ENCODE data around the gene DLGAP4.

- no peak for TF ChIP-seq ZBTB33 (IDR thresholded peaks at IDR 0.05)
- TF ChIP-seq EP300 (IDR thresholded peaks at IDR 0.05; ENCODE audit: borderline replicate concordance in 1 of 2, control insufficient read depth in 1 of 2, low read depth in 2 of 2, low read length in 2 of 2) = no peak
- no peak for TF ChIP-seq CEBPB (IDR thresholded peaks at IDR 0.05; ENCODE audit: borderline replicate concordance in 1 of 2, low read depth in 2 of 2, low read length in 2 of 2)
- TF ChIP-seq SIN3A (IDR thresholded peaks at IDR 0.05; ENCODE audit: low read depth, low read length) = no peak
- no peak; a peak in 1 of 6 replicates for TF ChIP-seq CTCF (IDR thresholded peaks at IDR 0.05 in 2 of 3, conservative IDR thresholded peaks at IDR 0.05 in 1 of 3; ENCODE audit: control insufficient read depth in 2 of 3, extremely low read depth in 1 of 3, insufficient read depth in 1 of 3, low read depth in 3 of 3, low read length in 3 of 3)
- no peak for TF ChIP-seq ASH2L (IDR thresholded peaks at IDR 0.05; ENCODE audit: borderline replicate concordance, low read depth)
- TF ChIP-seq CREM (IDR thresholded peaks at IDR 0.05; ENCODE audit: low read depth) = no peak
- TF ChIP-seq POLR2A (IDR thresholded peaks at IDR 0.05; ENCODE audit: low read depth, low read length) = 0 out of 2 replicates have a peak, but pooled peaks have one; percentile 1
These were observed 161.2 kb downstream of the DLGAP4 start for GRCh38 chr20:36467076-36467999.

Data from GM12878 (cell line).